ENCODE measurements around the gene DHFR2. TPM values are rescaled to one million over a fixed set of nuclear protein-coding genes. Genes with fewer than 3 reads are reported as not detected.

Gene DHFR2
- total and polyA plus RNA-seq, 2 donors (not counting 3 experiments of a cell fraction or from before 2014, with no cell fraction given): 0.65 to 2.2 TPM

DNA sequence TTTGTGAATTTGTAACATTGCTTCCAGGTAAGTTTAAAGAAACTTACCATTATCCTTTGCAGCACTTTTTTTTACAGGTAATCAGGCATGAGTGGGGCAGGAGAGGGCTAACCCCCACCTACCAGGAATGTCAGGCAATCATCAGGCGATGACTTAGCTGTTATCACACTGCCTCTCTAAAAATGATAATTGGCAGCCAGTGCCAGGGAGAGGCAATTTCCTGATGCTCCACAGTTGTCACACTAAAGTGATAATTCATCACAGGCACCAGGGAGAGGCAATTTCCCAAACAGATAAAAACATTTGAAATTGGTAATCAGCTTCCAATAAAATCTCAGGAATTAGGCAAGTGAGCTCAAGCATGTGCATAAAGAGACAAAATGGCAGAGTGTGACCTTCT lies 26.4 kb upstream of the DHFR2 start:
- H3K9me1 ChIP-seq (replicated peaks; ENCODE audit: control insufficient read depth, extremely low read depth, insufficient read depth, low read length): no peaks in the 10 kb centered on the region
- POLR2A ChIA-PET: no interaction called here
- H4K20me1 ChIP-seq (replicated peaks; ENCODE audit: control insufficient read depth, extremely low read depth, insufficient read depth, low read length): no peaks in the 10 kb centered on the region
- FAIRE-seq (no peak), DNase-seq (ENCODE audit: low read depth, low spot score) (no peak)
- H2AFZ ChIP-seq (ENCODE audit: low read depth, low read length): no peak overlapping the region
- no peaks in the 10 kb centered on the region for H3K27me3 ChIP-seq (ENCODE audit: control insufficient read depth in 2 of 2, insufficient read depth in 2 of 2, low read length in 2 of 2)
- BruUV-seq (replicated peaks): no TSS peak
- intact Hi-C loops (cut with micrococcal nuclease) (no loop called here), dilution Hi-C loops (cut with MboI; ENCODE audit: extremely low pct_ligation_motif_present, low sequenced_read_pairs) (no loop called here)
- CTCF ChIA-PET: interaction anchor here (0.9 to 1.3 kb wide), 2 partner anchors 10 to 20 kb away, joined by 3 to 4 read pairs; no protein-coding TSS in a partner anchor
- H3K4me2 ChIP-seq (ENCODE audit: insufficient read depth, low read length): no peak overlapping the region
- no peak overlapping the region for H3K27ac ChIP-seq (ENCODE audit: insufficient read depth, low read depth, low read length)
- peaks cover 0 to 5% of the 10 kb centered on the region in 2 experiments for H3K36me3 ChIP-seq (ENCODE audit: control insufficient read depth in 2 of 2, extremely low read depth in 1 of 2, insufficient read depth in 2 of 2, low read length in 2 of 2)
- no peaks in the 10 kb centered on the region for H3K79me2 ChIP-seq (ENCODE audit: control insufficient read depth, insufficient read depth, low read length)
- H3K4me3 ChIP-seq (replicated peaks in 1 of 3; ENCODE audit: insufficient read depth in 1 of 3, low read depth in 1 of 3, low read length in 3 of 3): no peak overlapping the region
- H3K9ac ChIP-seq (replicated peaks; ENCODE audit: extremely low read depth, insufficient read depth, low read length): no peak overlapping the region
- no peaks in the 10 kb centered on the region for H3K4me1 ChIP-seq (ENCODE audit: control insufficient read depth, extremely low read depth, insufficient read depth, low read length)
- H3K9me3 ChIP-seq (replicated peaks; ENCODE audit: control insufficient read depth, insufficient read depth, low read length): no peaks in the 10 kb centered on the region
- TF ChIP-seq POLR2AphosphoS5 (IDR thresholded peaks at IDR 0.05; ENCODE audit: insufficient read depth, low read depth, low read length) (no peak), MYC (IDR thresholded peaks at IDR 0.05; ENCODE audit: low read depth, low read length) (no peak), JUN (IDR thresholded peaks at IDR 0.05; ENCODE audit: borderline replicate concordance, insufficient read depth, insufficient read length, low read depth) (no peak), GATA2 (IDR thresholded peaks at IDR 0.05; ENCODE audit: insufficient read depth, insufficient read length, low read depth, low read length) (no peak), POLR2A (IDR thresholded peaks at IDR 0.05; ENCODE audit: low read depth, low read length) (no peak), EZH2 (IDR thresholded peaks at IDR 0.05; ENCODE audit: borderline replicate concordance, low read depth, low read length, severe bottlenecking) (no peak), FOS (IDR thresholded peaks at IDR 0.05; ENCODE audit: borderline replicate concordance, insufficient read depth, low read length) (no peak)
- TF ChIP-seq, protein P1, sequence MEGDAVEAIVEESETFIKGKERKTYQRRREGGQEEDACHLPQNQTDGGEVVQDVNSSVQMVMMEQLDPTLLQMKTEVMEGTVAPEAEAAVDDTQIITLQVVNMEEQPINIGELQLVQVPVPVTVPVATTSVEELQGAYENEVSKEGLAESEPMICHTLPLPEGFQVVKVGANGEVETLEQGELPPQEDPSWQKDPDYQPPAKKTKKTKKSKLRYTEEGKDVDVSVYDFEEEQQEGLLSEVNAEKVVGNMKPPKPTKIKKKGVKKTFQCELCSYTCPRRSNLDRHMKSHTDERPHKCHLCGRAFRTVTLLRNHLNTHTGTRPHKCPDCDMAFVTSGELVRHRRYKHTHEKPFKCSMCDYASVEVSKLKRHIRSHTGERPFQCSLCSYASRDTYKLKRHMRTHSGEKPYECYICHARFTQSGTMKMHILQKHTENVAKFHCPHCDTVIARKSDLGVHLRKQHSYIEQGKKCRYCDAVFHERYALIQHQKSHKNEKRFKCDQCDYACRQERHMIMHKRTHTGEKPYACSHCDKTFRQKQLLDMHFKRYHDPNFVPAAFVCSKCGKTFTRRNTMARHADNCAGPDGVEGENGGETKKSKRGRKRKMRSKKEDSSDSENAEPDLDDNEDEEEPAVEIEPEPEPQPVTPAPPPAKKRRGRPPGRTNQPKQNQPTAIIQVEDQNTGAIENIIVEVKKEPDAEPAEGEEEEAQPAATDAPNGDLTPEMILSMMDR (IDR thresholded peaks at IDR 0.05; ENCODE audit: extremely low read depth in 1 of 2, insufficient read depth in 1 of 2, low read depth in 1 of 2, low read length in 2 of 2): no peak
